ENCODE measurements around the gene PPM1B.
"Not testable (repeated sequence)": the region's sequence is repeated elsewhere in the genome, so short reads cannot be mapped to it uniquely, and the experiment has no call there.

The PPM1B gene

DNA sequence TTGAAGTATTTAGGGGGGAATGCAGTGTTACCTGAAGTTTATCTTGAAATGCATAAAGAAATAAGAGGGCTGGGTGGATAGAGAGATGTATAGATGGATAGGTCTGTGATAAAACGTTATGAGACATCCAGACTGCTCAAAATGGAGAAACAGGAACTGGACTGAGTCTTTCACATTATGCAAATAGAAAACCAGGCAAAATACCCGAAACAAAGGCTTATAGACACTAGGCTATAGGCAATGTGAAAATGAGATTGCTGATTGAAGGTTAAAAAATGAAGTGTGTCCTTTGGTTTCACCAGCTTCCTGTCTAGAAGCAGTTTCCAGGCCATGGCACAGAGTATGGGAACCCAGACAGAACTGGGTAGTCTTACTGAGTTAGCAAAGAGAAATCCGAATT is 81.7 kb downstream of the PPM1B start:
- no peak for DNase-seq (ENCODE audit: low read depth, low spot score)

DNA sequence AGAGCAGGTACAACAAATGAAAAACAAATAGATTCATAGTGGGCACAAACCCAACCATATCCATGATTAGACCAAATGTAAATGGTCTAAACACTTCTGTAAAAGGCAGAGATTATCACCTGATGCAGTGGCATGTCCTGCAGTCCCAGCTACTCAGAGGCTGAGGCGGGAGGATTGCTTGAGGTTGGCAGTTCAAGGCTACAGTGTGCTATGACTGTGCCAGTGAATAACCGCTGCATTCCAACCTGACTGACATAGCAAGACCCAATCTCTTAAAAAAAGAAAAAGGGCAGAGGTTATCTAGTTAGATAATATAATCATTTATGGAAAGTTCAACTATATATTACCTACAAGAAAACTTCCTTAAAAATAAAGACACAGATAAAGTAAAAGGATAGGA is 85.3 kb downstream of the PPM1B start:
- no peak for DNase-seq (ENCODE audit: low read depth, low spot score)

DNA sequence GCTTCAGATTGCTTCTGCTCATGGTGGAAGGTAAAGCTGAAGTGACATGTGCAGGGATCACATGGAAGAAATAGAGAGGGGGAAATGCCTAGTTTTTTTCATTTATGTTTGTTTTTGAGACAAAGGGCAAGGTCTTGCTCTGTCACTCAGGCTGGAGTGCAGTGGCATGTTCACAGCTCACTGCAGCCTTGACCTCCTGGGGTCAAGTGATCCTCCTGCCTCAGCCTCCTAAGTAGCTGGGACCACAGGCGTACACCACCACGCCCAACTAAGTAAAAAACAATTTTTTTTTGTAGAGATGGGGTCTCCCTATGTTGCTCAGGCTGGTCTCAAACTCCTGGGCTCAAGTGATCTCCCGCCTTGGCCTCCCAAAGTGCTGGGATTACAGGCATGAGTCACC is 87.0 kb downstream of the PPM1B start:
- DNase-seq (ENCODE audit: low read depth, low spot score): not testable (repeated sequence)

DNA sequence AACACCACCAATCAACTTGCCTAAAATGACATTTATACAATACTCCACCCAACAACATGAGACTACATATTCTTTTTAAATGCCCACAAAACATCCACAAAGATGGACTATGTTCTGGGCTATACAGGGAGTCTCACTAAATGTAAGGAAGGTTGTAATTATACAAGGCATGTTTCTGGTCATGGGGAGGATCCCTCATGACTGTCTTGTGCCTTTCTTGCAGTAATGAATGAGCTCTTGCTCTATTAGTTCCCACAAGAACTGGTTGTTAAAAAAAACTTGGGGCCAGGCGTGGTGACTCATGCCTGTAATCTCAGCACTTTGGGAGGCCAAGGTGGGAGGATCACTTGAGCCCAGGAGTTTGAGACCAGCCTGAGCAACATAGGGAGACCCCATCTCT is 89.1 kb downstream of the PPM1B start:
- DNase-seq (ENCODE audit: low read depth, low spot score): not testable (repeated sequence)

DNA sequence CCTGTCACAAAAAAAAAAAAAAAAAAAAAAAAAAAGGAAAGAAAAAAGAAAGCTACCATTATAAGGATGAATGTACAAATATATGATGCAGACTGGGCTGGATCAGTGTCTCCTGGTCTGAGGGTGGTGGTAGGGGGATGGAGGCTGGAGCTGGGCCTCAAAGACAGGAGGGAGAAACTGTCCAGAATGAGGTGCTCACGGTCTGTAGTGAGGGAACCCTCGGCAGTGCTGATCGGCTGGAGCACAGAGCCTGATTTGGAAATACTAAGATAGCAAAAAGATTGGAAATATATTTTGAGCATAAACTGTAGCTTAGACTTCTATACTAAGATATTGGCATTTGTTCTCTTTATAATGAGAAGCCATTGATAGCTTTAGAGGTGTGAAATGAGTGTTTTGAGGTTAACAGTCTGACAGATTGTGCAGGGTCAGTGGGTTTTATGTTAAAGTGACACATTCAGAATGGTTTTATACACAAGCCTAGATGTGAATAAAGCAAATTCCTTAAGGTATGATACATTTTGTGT is 98.7 kb downstream of the PPM1B start:
- DNase-seq (ENCODE audit: low read depth, low spot score): no peak

DNA sequence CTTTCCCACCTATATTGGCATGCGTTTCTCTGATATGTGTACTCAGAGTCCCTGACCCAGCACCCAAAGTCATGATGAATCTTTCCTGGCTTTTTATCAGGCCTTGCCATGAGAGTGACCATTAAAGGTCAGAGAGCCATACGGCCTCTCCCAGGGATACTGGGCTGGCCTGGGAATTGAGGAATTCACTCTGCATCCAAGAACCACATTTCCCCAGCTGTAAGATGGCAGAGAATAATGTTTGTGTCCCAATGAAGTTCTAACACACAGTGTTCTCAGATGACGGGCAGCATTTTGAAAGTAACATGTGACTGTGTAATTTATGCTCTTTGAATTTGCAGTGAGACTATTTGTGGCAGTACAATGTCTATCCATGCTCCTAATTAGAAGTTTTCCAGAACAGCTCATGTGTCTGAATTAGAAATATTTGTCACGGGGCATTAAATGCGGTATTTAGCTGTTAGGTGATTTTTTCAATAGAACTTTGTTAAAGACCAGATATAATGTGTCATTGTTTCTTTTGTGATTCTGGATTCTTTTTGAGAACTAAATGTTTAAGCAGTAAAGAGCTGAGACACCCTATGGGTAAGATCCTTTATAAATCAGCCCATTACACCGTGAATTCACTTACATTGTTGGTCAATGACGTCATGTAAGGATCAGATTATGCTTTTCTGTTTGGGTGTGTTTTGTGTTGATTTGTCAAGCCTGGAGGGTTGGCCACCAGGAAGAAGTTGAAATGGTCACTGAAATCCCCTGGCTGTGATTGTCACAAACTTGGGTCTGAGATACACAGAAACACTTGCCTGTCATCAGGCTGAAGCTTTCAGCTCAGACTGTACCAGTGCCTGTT is 99.3 kb downstream of the PPM1B start:
- DNase-seq (ENCODE audit: low read depth, low spot score): no peak

DNA sequence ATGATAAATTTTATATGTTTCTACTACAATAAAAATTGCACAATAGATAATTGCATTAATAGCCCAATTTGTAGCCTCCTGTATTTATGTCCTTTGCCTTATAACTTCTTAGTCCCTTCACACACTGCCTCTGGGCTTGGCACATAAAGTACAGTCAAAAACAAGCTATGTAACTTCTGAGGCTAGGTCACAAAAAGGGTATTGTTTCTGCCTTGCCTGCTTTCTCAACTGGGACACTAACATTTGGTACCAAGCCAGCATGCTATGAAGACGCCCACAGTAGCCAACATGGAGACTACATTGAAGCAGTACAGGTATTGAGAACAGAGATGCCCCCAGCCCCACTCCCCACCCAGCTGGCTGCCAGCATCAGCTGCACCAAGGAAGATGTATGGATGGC is 101.2 kb downstream of the PPM1B start:
- no peak for DNase-seq (ENCODE audit: low read depth, low spot score)

DNA sequence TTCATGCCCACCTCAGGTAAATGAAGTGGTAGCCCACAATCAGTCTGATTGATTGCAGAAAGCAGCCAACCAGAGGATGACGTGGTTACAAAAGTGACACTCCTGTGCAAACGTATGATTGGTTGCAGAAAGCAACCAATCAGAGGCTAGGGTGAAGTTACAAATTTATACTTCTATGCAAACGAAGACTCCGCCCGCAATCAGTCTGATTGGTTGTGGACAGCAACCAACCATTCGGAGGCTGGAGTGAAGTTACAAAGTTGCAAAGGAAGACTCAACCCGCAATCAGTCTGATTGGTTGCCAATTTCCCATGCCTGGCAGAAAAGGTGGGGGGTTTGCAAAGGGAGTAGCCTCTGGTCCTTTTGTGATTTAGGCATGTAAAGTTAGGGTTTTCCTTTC is 102.6 kb downstream of the PPM1B start:
- no peak for DNase-seq (ENCODE audit: low read depth, low spot score)

DNA sequence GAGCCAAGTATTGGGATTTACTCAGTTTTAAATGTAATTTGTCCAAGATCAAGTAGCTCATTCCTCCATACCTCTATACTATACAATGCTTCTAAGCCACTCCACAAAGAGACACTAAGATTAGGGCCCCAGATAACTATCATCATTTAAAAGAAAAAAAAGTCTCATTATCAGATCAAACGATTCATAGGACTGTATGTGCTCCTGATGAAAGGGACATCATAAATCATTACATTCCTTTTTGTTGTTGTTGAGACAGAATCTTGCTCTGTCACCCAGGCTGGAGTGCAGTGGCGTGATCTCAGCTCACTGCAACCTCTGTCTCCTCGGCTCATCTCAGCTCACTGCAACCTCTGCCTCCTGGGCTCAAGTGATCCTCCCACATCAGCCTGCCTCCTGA is 104.4 kb downstream of the PPM1B start:
- no peak for DNase-seq (ENCODE audit: low read depth, low spot score)

DNA sequence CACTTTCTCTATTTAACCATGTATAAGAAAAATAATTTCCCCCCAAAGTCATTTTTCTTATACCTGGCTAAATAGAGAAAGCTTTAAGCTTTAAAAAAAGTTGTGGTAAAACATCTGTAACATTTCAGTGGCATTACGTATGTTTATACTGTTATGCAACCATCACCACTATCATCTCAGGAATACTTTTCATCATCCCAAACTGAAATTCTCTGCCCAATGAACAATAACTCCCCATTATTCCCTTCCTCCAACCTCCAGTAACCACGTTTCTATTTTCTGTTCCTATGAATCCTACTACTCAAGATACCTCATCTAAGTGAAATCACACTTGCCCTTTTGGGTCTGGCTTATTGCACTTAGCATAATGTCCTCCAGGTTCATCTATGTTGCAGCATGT is 104.9 kb downstream of the PPM1B start:
- DNase-seq (ENCODE audit: low read depth, low spot score): no peak

DNA sequence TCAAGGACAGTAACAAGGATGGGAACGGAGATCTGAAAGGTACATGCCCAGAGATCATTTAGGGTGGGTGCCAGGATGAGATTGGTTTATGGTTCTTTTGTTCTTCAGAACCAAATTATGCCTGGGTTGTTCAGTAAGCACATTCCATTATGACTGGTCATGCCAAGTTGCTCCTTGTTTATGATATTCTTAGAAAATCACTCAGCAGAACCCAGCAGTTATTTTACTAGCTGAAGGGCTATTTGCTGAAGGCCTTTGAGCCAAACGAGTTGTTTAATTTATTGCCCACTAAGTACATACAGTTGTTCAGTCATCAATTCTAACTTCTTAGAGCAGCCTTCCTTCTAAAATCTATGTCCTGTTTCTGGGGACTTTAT is 107.2 kb downstream of the PPM1B start:
- no peak for DNase-seq (ENCODE audit: low read depth, low spot score)

DNA sequence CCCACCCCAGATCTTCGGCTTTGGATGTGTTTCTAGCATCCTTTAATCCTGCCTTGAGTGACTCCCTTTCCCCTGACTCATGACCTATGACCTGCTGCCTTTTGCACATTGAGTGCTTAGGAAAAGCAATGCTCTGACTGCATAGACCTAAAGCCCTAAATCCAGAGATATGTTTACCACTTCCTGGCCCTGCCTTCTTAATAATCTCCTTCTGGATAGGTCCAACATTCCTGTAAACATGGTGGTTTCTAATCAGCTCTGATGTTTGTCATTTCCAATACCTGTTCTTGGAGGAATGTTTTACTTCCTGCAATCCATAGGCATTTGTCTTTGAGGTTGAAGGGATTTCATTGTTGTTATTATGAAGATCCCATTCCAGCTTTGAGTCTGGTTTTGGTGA is 108.9 kb downstream of the PPM1B start:
- no peak for DNase-seq (ENCODE audit: low read depth, low spot score)

DNA sequence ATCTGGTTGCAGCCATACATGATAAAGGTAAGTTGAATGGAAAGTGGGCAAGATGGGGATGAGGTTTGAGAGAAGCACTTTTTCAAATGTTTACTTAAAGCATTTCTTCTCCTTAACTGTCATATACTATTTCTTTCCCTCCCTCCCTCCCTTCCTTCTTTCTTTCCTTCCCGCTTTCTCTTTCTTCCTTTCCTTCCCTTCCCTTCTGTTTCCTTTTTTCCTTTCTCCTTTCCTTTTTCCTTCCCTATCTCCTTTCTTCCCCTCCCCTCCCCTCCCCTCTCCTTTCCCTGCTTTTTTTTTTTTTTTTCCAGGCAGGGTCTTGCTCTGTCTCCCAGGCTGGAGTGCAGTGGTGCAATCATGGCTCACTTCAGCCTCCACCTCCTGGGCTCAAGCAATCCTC is 112.2 kb downstream of the PPM1B start:
- DNase-seq (ENCODE audit: low read depth, low spot score): no peak

Measured in activated CD4-positive, CD25-positive, alpha-beta regulatory T cell treated with anti-CD3 and anti-CD28 coated beads, Interleukin-2, amount 50 U/mL, for 16 hours (primary cell).